Measurements from ENCODE around the gene TH. TPM values are rescaled to one million over a fixed set of nuclear protein-coding genes. Genes with fewer than 3 reads are reported as not detected.
A peak's percentile ranks its signal among the peaks of the same experiment; 100 is the strongest.

The TH gene
- total RNA-seq, 1 donor = not detected

Small RNA genes lying within 50 kb of the gene (small RNA-seq; reads per million reads assigned to genes)
- gene MIR4686 (not detected), gene MIR483 (13.5 reads per million, percentile 92 among the genes with 10 or more reads in this experiment)

Other genes starting within 250 kb of the TH start
- 107 and 143 TPM in 2 replicates for gene MRPL23, start 224.5 kb downstream of the TH start, total RNA-seq
- 72.5 and 161 TPM in 2 replicates for gene H19, start 174.0 kb downstream of the TH start, total RNA-seq
- gene IGF2, start 32.4 kb downstream of the TH start, total RNA-seq = 26.8 and 44.8 TPM in 2 replicates
- not detected in 2 replicates for gene INS, start 10.6 kb downstream of the TH start, total RNA-seq
- gene ASCL2, start 98.8 kb upstream of the TH start, total RNA-seq = not detected in 2 replicates
- not detected in 2 replicates for gene C11orf21, start 130.1 kb upstream of the TH start, total RNA-seq
- under 0.01 and 0.43 TPM in 2 replicates for gene TSPAN32, start 130.2 kb upstream of the TH start, total RNA-seq
- gene CD81, start 205.5 kb upstream of the TH start, total RNA-seq = 220 and 257 TPM in 2 replicates
- gene TSSC4, start 228.9 kb upstream of the TH start, total RNA-seq = 54.8 and 58.6 TPM in 2 replicates

Measured in fibroblast of villous mesenchyme (primary cell).